Pancreas (tissue), 10 donors: ENCODE measurements around the gene GAS6. TPM values are rescaled to one million over a fixed set of nuclear protein-coding genes. Genes with fewer than 3 reads are reported as not detected.

ENCODE experiments used
- ATAC-seq, 4 donors: fragments of 200-7000 bp; cut with Tn5 transposase; one replicate each; pipeline versions ENCODE4 v1.8.0 to v1.9.1; 2020; ENCODE audit warnings: mild to moderate bottlenecking in 4 of 4, moderate library complexity in 4 of 4
- DNase-seq, 6 donors: peaks; one replicate each; pipeline ENCODE4 v3.0.0-alpha.2; 2020
- FAIRE-seq: peaks from 2 replicates; lab custom pipeline; 2012; peaks lifted over from hg19 to GRCh38; lab: Jason Lieb, UNC
- H3K27ac ChIP-seq, 4 donors: fragments of 200-600 bp; sonication (generic); 1 replicate in 3 of 4; 2 replicates in 1 of 4; pipeline versions ENCODE4 v1.5.0 to v1.8.0; 2020
- H3K27me3 ChIP-seq, 4 donors: fragments of 200-600 bp; one replicate each; pipeline ENCODE4 v1.8.0; 2021
- H3K36me3 ChIP-seq, 3 donors: fragments of 200-600 bp; sonication (generic) in 1 of 3; one replicate each; pipeline versions ENCODE4 v1.5.0 to v1.8.0; 2020 to 2021
- H3K4me1 ChIP-seq, 3 donors: fragments of 200-600 bp; one replicate each; pipeline ENCODE4 v1.8.0; 2021
- H3K4me3 ChIP-seq, 4 donors: fragments of 200-600 bp; sonication (generic) in 2 of 4; one replicate each; pipeline versions ENCODE4 v1.5.0 to v1.8.0; 2020 to 2021
- H3K9me3 ChIP-seq, 4 donors: fragments of 200-600 bp; one replicate each; pipeline ENCODE4 v1.8.0; 2021
- CTCF ChIP-seq, 4 donors: fragments of 200-600 bp; sonication (generic) in 3 of 4; IDR thresholded peaks; one replicate each; pipeline versions ENCODE4 v1.5.0 to v1.8.0; 2021; ENCODE audit warnings: antibody characterized with exemption in 4 of 4
- WGBS, 2 donors: extraction: QIAGEN DNeasy Blood & Tissue Kit; methylation state at CpG; one replicate each; pipeline ENCODE4 v1.1.7; 2013; 5-methylcytosine and 5-hydroxymethylcytosine counted together
- intact Hi-C, 3 donors: fragments of 100-400 bp; cut with DNase I; formaldehyde crosslinking; loops; one replicate each; pipeline versions ENCODE4 v1.11.1 to v1.14.2; 2022
- polyA plus RNA-seq, 2 donors: library from polyadenylated mRNA; stranded (reverse); fragments of 200-250 nt; gene quantifications; one replicate each; pipeline ENCODE4 v1.2.3, GENCODE V29; 2013
- total RNA-seq, 6 donors: library from RNA; stranded (reverse); fragmentation: NEBNext Ultra II Directional in 4 of 6; extraction: Animal tissue kit (Norgen Biotek cat#: 25700) in 4 of 6; gene quantifications; one replicate each; pipeline versions ENCODE4 v1.2.1 to v1.2.4, GENCODE V29; 2021 to 2023
- donor health status: healthy with polysubstance abuse.
- donor health status: DM: no; HTN: no; CAD: no; lungs with moderate emphysema.
- donor health status: DM: no; HTN: no; CAD: no.
- donor health status: control.
- donor health status: control.
- donor health status: Bipolar disorder and iron deficiency.
- donor health status: DM: yes; HTN: yes; CAD: no.
- donor health status: DM: no; HTN: no; CAD: no.
- donor health status: DM: no; HTN: no; CAD: no.
- donor health status: DM: yes; HTN: yes; CAD: no.

GAS6 gene
- total and polyA plus RNA-seq, 8 donors, result 24.3 to 124 (median 42.2) TPM

DNA sequence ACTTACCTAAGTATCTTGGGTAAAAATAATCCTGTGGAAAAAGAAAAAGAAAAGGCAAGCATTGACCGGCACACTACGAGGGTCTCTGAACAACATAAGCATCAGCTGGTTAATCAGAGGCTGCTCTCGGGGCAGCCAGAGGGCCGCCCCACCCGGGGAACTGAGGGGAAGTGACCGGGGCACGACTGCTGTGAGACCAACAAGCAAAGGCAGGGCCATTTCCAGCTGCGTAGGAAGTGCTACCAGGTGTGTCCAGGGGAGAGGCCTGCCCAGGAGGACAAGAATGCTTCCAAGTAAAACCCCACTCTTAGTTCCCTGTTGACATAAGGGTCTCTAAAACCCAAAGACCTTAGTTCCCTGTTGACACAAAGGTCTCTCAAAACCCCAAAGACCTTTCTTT is 15.9 kb downstream of the GAS6 start:
- no peak overlapping the region for H3K27ac ChIP-seq
- no peaks in the 10 kb centered on the region for H3K9me3 ChIP-seq
- H3K4me3 ChIP-seq, result no peak overlapping the region
- DNase-seq (peak in 2 of 6 donors; percentile 7 to 19), ATAC-seq (no peak), FAIRE-seq (no peak)
- H3K27me3 ChIP-seq, result no peaks in the 10 kb centered on the region
- H3K36me3 ChIP-seq, result peaks cover 0 to 11% (median 0%) of the 10 kb centered on the region in 3 donors
- intact Hi-C loops, result no loop called here
- no peak for TF ChIP-seq CTCF (IDR thresholded peaks at IDR 0.05)
- WGBS, 2 donors, result 78 to 83% methylated on average over 8 of the region's 8 CpGs
- peaks cover 3 to 4% (median 4%) of the 10 kb centered on the region in 3 donors for H3K4me1 ChIP-seq

DNA sequence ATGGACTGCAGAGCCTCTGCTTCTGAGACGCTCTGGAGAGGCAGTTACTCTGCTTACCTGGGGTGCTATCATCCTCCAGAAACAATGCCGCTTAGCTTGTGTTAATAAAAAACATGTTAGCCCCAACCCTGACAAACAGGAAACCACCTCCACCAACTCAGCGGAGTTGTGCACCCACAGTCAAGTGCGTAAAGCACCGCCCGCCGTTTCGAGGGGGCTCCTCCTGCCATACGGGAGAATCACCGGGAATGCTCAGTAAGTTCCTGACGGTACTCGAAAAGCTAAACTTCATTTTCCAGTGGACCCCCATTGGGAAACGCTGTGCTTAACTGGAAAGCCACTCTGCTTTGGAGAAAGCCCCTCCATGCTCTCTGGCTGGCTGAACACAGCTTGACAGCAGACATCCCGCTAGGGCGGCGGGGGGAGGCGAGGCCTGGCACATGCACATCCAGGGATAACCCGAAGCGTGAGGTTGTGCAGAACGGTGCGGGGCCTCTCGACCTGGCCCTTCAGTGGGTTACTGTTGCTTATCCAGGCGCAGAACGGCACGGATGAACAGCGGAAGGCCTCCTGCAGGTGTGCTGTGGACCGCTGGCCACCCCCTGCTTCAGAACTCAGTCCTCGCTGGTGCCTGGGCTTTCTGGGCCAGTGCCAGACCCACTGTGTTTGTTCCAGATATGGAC is 17.1 kb downstream of the GAS6 start:
- no peak overlapping the region for H3K27ac ChIP-seq
- WGBS, 2 donors, result 89 to 93% methylated on average over 28 of the region's 28 CpGs
- DNase-seq (peak in 3 of 6 donors; percentile 7 to 36 (median 31)), ATAC-seq (no peak), FAIRE-seq (no peak)
- intact Hi-C loops, result no loop called here
- no peak for TF ChIP-seq CTCF (IDR thresholded peaks at IDR 0.05)
- H3K4me3 ChIP-seq, result no peak overlapping the region
- peaks cover 0 to 11% (median 0%) of the 10 kb centered on the region in 3 donors for H3K36me3 ChIP-seq
- no peaks in the 10 kb centered on the region for H3K4me1 ChIP-seq
- H3K27me3 ChIP-seq, result no peaks in the 10 kb centered on the region
- no peaks in the 10 kb centered on the region for H3K9me3 ChIP-seq

GRCh38 chr13:113845723-113846635 is 17.9 kb downstream of the GAS6 start:
- intact Hi-C loops, result no loop called here
- ATAC-seq (no peak), DNase-seq (peak in 2 of 6 donors; percentile 13 to 24), FAIRE-seq (no peak)
- no peak overlapping the region for H3K27ac ChIP-seq
- peaks cover 0 to 11% (median 0%) of the 10 kb centered on the region in 3 donors for H3K36me3 ChIP-seq
- 85 to 88% methylated on average over 30 of the region's 30 CpGs for WGBS, 2 donors
- no peak for TF ChIP-seq CTCF (IDR thresholded peaks at IDR 0.05)
- no peaks in the 10 kb centered on the region for H3K9me3 ChIP-seq
- no peaks in the 10 kb centered on the region for H3K4me1 ChIP-seq
- H3K27me3 ChIP-seq, result no peaks in the 10 kb centered on the region
- H3K4me3 ChIP-seq, result no peak overlapping the region

DNA sequence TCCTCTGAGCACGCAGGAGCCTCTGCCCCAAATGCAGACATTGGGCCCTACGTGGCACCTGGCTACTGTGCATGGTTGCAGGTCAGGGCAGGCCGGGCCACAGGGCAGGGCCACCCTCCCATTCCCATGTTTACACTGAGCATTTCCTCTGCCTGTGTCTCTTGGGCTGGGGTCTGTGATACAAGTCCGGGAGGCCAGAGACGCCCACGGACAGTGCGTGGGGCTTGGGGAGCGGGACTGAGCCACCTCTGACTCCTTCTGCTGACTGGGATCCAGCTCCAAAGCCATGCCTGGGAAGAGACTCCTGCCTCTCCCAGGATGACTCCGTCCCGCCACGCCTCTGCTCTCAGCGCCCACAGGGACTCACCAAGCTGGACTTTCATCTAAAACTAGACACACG is 18.8 kb downstream of the GAS6 start:
- Histone ChIP-seq H3K9me3 (no peaks in the 10 kb centered on the region), H3K36me3 (peaks cover 0 to 11% (median 0%) of the 10 kb centered on the region in 3 donors), H3K4me3 (no peak overlapping the region), H3K27ac (no peak overlapping the region), H3K27me3 (no peaks in the 10 kb centered on the region), H3K4me1 (no peaks in the 10 kb centered on the region)
- DNase-seq, result peak in 3 of 6 donors; percentile 16 to 45 (median 41)
- intact Hi-C loops, result no loop called here
- FAIRE-seq, result no peak
- no peak for ATAC-seq
- WGBS, 2 donors, result 86 to 90% methylated on average over 13 of the region's 13 CpGs
- TF ChIP-seq CTCF (IDR thresholded peaks at IDR 0.05), result no peak
